HG02571 (cell line): ENCODE results near the gene OR6C65.
"Not testable (repeated sequence)": the region's sequence is repeated elsewhere in the genome, so short reads cannot be mapped to it uniquely, and the experiment has no call there.

Experiments
- ATAC-seq: cut with Tn5 transposase; IDR thresholded peaks from one replicate; pipeline ENCODE4 v1.9.1; 2021; ENCODE audit warnings: mild to moderate bottlenecking, moderate library complexity; ENCODE audit not compliant: unreplicated experiment

OR6C65 gene

GRCh38 chr12:55400229-55400628 lies at the start of gene OR6C65:
Gene OR6C65, plus strand, starts transcription at chr12:55400529. Its CDS starts 0 bp downstream, at chr12:55400529.
- ATAC-seq = no peak

GRCh38 chr12:55355338-55355737 lies 45.0 kb upstream of the OR6C65 start:
- not testable (repeated sequence) for ATAC-seq

GRCh38 chr12:55362675-55363074 lies 37.7 kb upstream of the OR6C65 start, which contains the start of gene OR6C75:
Gene OR6C75, plus strand, starts transcription at chr12:55362975. Its CDS starts 2,136 bp downstream, at chr12:55365111.
- ATAC-seq = no peak

GRCh38 chr12:55365086-55365485 lies 35.2 kb upstream of the OR6C65 start:
- no peak for ATAC-seq

GRCh38 chr12:55372521-55372920 lies 27.8 kb upstream of the OR6C65 start:
- ATAC-seq = no peak

- no peak for ATAC-seq
These were observed 14.4 kb upstream of the OR6C65 start for GRCh38 chr12:55385891-55386290.

GRCh38 chr12:55392032-55392795 lies 8.1 kb upstream of the OR6C65 start:
- ATAC-seq = no peak

- no peak for ATAC-seq
These were observed 4.0 kb upstream of the OR6C65 start for GRCh38 chr12:55396326-55396725.

- no peak for ATAC-seq
These were observed 7.5 kb downstream of the OR6C65 start for GRCh38 chr12:55407866-55408265.

- ATAC-seq = not testable (repeated sequence)
These were observed 8.8 kb downstream of the OR6C65 start for GRCh38 chr12:55409133-55409532.

- not testable (repeated sequence) for ATAC-seq
These were observed 11.8 kb downstream of the OR6C65 start for GRCh38 chr12:55412138-55412537.

- not testable (repeated sequence) for ATAC-seq
These were observed 13.4 kb downstream of the OR6C65 start for GRCh38 chr12:55413498-55414388.

- not testable (repeated sequence) for ATAC-seq
These were observed 14.1 kb downstream of the OR6C65 start for GRCh38 chr12:55414396-55414823.

- not testable (repeated sequence) for ATAC-seq
These were observed 14.6 kb downstream of the OR6C65 start for GRCh38 chr12:55414889-55415288.

- no peak for ATAC-seq
These were observed 16.6 kb downstream of the OR6C65 start for GRCh38 chr12:55416961-55417360.

GRCh38 chr12:55420307-55420962 lies 20.1 kb downstream of the OR6C65 start:
- ATAC-seq = no peak

- no peak for ATAC-seq
These were observed 25.6 kb downstream of the OR6C65 start, which contains the start of gene OR6C76 for GRCh38 chr12:55425954-55426353. Gene OR6C76, plus strand, starts transcription at chr12:55426254. Its CDS starts 0 bp downstream, at chr12:55426254.

GRCh38 chr12:55428331-55429243 lies 28.3 kb downstream of the OR6C65 start:
- ATAC-seq = no peak

- ATAC-seq = not testable (repeated sequence)
These were observed 40.9 kb downstream of the OR6C65 start for GRCh38 chr12:55441233-55441632.

GRCh38 chr12:55443776-55444175 lies 43.4 kb downstream of the OR6C65 start, which contains the start of gene OR6C2:
Gene OR6C2, plus strand, starts transcription at chr12:55444076. Its CDS starts 8,138 bp downstream, at chr12:55452214.
- no peak for ATAC-seq
